HS-5 (cell line): ENCODE results near the gene C16orf89.
"Not testable (repeated sequence)": the region's sequence is repeated elsewhere in the genome, so short reads cannot be mapped to it uniquely, and the experiment has no call there.

ENCODE experiments used
- DNase-seq: peaks from one replicate; pipeline ENCODE4 v3.0.0-alpha.2; 2012; ENCODE audit warnings: low read depth

Gene C16orf89

DNA sequence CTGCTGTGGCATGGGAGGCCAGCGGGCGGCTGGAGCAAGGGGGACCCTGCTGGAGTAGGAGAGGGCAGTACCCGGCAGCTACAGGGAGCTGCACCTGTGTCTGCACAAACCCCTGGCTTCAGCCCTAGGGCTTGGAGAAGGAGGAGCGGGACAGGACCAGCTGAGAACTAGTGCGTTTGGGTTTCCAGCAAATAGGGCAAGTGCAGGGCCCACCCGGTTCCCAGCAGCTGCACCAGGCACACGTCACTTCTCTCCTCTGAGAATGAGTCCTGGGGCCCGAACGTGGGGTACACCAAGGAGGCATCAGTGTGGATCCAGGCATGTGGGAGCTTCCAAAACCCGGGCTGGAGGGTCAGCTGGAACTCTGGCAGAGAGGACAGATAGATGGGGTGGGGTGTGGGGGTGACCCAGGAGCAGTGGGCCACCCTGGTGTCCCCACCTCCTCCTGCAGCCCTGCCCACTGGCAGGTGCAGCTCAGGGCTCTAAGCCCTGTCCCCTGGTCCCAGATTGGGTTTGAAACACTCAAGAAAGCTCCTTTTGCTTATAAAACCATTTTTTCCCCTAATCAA, 5.6 kb downstream of the C16orf89 start:
- DNase-seq: no peak

DNA sequence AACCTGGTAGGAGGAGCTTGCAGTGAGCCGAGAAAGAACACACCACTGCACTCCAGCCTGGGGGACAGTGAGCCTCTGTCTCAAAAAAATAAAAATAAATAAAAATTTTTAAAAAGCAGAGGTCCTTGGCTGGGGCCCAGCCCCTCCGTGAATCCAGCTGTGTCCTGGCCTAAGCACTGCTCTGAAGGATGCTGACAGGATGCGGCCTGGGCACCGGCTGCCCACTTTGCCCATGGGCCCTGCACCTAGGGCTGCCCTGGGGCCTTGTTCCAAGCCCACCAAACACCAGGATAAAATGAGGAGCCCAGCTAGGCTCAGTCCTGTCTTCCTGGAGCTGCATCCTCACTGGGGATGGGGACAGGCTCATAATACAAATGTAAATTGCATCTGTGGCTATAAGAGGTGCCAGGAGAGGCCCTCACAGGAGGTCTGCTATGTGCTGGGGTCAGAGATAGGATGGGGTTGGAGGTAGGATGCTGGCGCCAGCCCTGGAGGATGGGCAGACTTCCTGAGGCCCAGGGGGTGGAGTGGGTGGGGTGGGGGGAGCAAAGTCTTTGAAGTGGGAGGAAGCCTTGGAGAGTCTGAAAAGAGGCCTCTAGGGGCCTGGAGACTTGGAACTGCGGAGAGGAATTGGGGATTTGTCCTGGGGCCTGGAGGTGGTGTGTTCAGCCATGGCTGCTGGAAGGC, 6.2 kb downstream of the C16orf89 start:
- no peak for DNase-seq

DNA sequence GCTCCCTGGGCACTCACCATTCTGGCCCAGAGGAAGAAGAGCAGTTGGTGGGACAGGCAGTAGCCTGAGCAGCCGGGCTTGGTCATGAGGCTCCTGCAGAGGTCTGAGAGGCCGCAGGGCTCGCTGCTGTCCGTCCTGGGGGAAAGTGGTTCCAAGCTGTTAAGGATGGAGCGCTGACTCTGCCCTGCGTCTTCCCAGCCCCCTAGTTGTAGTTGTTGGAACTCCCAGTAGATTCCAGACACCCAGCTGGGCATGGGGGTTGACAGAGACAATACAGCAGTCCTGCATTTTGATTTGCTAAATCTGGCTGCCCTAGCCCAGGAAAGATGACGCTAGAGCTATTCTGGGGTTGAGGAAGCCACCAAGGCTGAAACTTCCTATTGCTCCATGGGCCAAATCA, 7.3 kb downstream of the C16orf89 start:
- no peak for DNase-seq

DNA sequence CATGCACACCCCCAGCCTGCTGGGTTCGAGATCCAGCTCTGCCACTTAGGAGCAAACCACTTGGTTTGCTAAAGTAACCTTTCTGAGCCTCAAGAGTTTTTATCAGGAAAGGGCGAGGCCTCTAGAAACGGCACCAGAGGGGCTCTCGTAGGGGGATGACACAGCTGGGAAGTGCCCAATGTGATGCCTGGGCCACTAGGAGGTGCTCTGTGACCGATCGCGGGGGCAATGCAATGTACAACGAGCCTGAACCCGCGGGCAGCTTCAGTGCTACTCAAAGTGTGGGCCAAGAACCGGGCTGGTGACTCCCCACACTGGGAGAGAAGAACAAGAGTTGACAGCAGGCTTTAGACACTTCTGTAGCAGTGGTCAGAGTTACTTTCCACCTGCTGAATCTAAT, 9.4 kb downstream of the C16orf89 start:
- DNase-seq: no peak

DNA sequence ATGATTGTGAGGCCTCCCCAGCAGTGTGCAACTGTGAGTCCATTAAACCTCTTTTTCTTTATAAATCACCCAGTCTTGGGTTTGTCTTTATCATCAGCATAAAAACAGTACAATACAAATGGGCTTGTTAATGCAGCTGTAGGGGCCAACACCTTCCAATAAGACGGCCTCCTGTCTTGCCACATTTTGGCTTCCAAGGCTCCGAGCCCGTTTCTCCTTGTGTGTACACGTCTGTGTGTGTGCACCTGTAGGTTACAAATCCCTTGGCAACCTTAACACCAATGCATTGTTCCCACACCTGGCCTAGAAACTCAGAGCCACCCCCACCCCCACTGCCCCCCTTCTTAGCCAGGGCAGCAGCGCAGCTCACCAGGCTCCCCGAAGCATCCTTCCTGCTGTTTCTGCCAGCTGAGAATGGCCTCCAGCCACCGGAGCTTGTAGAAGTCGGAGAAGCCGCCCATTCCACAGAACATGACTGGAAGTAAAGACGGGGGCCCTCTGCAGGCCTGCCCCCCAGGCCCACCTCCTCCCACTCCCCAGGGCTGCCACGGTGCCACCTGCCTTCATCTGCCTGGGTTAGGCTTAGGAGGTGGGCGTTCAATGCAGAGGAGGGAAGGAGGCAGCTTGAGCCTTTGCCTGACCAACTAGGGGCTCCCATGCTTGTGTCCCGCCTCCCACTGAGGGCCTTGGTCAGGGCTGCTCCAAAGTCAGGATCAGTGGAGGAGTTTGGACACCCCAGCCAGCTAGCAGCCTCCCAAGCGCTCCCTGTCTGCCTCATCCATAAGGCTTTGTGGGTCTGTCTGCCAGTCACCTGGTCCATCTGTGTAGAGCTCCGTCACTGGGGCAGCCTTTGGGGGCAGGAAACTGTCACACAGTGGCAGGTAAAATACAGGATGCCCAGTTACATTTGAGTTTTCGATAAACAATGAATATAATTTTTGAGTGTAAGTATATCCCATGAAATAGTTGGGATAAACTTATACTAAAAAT, 10.6 kb downstream of the C16orf89 start:
- DNase-seq: no peak

DNA sequence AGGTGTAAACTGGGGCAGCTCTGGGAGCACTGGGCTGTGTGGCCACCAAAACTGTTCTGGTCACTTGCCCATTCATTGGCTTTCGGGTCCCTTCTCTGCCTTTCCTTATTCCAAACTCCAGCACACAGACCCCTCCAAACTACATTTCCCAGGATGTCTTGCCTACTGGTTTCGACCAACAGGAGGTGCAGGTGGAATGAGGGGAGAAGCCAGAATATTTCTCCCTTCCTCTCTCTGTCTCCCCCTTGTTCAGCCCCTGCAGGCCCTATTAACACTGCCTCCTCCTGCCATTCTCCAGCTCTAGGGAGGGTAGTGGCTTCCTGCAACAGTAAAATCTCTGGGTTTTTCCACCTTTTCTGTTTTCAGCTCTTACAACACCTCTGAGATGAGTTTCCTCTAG, 18.8 kb downstream of the C16orf89 start:
- no peak for DNase-seq

DNA sequence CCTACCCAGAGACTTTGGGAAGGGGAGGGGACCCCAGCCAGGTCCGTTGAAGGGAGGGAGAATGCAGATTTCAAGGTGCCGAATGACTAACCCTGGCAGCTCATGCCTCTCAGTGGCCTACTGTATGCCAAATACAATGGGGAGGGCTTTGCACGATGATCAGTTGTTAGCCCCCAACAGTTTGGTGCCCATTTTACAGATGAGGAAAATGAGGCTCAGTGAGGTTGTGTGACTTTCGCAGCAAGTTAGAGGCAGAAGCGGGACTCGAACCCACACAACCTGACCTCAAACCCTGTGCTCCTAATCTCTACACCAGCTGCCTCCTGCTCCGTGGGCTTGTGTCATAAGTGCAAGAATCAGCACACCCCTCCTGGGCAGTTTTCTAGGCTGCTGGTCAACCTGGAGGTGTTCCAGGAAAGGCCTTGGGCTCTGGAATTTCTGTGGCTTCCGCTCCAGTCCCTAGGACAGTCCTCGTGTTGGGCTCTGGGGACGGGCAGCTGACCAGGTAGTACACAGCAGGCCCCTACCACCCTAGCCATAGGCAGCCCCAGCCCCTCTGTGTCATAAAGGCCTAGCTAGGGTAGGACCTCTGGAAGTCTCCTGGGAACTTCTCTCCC, 20.1 kb downstream of the C16orf89 start:
- DNase-seq: no peak

DNA sequence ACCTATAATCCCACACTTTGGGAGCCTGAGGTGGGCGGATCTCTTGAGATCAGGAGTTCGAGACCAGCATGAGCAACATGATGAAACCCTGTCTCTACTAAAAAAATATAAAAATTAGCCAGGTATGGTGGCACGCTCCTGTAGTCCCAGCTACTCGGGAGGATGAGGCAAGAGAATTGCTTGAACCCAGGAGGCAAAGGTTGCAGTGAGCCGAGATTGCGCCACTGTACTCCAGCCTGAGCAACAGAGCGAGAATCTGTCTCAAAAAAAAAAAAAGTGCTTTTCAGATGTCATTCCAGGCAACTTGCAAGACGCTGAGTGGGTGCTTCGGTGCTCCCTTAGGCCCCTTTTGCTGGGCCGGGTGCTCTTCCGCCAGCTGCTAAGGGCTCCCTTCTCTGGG, 21.2 kb downstream of the C16orf89 start:
- not testable (repeated sequence) for DNase-seq

DNA sequence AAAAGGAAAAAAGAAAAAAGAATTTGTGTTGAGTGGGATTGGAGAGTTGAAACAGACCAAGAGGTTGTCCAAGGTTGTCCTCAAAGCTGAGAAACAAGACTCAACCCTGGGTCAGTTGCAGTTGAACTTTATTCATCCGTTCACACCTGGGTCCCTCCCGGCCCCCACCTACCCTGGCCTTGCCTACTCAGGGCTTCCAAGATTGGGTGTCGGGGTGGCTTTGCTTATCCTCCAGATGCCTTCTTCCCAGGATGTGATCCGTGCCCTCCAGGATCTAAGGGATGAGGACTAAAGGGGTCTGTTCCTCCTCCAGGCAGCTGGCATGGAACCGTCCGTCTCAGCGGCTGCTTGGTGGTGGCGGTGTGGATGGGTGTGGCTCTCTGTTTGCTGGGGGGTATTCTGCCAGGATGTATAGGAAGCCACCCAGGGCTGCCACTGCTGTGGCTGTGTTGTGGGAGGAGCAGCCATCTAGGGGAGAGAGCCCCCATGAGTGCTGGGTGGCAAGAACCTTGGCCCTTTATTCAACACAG, 21.7 kb downstream of the C16orf89 start:
- DNase-seq: no peak

DNA sequence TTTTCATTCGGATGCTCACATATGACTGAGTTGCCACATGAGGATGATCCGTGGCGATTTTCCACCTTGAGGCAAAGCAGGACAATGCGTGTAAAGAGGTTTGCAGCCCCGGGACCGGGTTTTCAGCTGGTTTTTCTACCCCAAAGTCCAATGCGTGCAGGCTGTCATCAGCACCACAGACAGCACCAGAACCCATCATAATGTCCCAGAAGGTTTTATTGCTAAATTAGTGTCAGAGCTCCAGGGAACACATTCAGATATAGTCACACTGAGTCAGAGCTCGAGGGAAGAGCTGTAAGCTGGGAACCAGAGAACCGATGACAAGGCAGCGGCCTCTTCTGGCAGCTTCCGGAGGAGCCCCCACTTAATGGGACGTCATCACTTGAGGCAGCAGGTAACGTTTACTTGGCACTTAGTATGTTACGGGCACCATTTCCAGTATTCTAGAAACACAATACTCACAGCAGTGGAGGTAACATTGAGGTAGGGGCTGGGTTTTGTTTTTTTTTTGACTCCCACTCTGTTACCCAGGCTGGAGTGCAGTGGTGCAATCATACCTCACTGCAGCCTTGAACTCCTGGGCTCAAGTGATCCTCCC, 23.1 kb downstream of the C16orf89 start:
- DNase-seq: no peak

DNA sequence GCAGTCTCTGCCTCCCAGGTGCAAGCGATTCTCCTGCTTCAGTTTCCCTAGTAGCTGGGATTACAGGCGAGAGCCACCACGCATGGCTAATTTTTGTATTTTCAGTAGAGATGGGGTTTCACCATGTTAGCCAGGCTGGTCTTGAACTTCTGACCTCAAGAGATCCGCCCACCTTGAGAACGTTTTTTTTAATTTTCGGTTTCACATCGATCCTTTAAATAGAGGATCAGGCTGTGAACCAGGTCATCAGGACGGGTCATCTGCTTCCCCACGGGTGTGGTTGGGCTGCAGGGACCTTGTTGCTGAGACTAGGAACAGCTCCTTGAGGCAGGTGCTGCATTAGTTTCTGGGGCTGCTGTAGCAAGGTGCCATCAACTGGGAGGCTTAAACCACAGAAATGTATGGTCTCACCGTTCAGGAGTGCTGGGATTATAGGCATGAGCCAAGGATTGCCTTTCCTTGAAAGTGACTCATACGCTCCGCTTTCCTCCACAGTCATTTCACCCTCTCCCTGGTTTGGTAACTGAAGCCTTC, 24.1 kb downstream of the C16orf89 start:
- peak; percentile 40 for DNase-seq

DNA sequence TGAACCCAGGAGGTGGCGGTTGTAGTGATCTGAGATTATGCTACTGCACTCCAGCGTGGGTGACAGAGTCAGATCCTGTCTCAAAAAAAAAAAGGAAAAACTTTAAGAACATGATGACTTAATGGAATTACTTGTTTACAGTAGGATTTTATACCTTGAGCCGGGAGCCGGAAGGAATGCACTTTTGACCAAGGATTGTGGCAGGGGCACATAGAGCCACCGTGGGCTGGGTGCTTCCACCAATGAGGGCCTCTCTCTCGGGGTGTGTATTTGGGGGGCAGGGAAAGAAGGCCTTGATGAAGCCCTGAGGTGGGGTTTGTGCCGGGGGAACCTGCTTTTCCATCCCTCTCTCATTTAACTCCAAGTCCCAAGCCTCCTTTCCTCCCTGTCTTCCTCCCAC, 25.3 kb downstream of the C16orf89 start:
- no peak for DNase-seq

DNA sequence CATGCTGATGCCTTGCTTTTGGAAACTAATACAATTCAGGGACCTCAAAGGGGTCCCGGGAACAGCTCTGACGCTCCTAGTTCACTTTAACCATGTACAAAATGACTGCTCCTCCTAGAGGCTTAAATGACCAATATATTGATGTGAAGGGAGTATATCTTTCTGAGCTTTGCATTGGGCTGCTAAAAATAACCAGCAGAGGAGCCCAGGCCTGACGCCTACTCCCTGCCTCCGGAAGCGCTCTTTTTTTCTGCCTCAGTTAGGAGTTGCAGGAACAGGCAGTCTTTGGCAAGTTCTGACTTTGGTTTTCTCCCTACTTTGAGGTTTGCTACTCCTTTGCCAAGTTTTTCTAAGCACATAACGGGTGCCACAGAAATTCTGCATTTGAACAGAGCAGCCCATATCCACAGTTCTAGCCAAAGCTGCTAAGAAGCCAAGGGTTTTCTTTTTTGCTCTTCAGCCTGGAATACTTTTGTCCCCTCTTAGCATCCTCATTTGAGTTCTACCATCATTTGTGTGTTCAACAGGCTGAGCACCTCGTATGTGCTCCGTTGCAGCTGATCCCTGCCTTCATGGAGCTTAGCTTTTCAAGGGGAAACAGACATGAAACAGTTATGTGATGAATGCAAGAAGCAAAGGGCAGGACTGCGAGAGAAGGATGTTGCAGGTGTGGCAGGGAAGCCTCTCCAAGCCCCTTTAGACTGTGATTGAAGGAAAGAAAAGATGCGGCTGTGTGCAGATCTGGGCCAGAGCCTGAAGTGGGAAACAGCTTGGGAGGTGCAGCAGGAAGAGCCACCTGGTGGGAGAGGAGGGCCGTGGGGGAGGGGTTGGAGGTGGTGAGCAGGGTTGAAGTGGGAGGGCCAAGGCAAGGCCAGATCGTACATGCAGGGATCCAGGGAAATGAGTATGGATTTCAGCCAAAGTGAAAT, 29.3 kb downstream of the C16orf89 start:
- no peak for DNase-seq

DNA sequence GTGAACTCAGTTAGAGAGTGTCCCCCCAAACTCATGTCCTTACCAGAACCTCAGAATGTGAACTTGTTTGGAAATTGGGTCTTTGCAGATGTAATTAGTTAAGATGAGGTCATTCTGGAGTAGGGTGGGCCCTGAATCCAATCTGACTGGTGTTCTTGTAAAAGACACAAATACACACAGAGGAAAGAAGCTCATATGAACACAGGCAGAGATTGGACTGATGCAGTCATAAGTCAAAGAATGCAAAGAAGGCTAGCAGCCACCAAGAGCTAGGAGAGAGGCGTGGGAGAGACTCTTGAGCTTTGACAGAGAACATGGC, 29.9 kb downstream of the C16orf89 start:
- no peak for DNase-seq

DNA sequence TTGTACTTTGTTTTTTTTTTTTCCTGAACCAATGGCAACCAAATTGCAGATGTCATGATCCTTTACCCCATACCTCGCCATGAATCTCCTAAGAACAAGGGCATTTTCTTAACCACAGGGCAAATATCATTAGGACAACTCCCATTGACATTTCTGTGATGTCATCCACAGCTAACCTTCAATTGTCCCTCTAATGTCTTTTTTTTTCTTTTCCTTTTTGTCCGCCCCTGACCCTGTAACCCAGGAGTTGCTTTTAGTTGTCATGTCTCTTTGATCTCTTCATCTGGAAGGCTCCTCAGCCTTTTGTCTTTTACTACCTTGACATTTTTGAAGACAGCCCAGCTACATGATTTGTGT, 31.6 kb downstream of the C16orf89 start:
- DNase-seq: no peak

DNA sequence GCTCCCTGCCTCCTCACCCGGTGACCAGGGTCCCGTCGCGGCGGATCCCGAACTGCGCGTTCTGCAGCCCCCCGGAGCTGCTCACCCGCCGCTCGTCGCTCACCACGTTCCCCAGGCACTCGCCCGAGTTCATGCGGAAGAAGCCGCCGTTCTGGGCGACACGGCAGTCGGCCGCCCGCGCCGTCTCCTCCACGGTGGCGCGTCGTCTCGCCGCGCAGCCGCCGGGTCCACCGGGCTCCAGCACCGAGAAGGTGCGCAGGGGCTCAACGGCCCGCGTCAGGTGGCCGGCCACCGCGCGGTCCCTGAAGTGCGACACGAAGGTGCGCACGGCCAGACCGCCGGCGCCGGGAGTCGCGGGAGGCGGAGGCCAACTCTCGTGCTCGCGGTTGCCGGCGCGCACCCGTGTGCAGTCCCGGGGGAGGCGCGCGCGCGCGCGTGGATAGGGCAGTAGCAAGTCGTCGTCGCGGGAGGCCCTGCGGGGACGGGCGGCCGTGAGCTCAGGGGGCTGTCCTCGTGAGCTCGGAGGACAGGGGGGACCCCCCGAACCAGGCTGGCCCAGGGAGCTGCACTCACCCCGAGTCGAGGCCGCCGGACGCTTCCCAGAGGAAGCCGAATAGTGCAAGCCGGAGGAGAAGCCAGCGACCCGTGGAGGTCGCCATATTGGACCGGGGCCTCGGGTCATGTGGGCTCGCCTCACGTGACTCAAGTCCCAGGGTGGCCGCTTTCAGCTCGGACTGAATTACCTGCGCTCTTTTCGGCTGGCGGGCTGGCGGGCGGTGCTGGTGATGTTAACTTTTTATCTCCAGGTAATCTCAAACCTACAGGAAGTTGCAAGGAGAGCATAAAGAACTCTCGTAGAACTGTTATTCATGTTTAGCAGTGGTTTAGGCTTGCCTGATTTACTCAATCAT, 32.2 kb downstream of the C16orf89 start, which contains the start of gene NAGPA:
Gene NAGPA, minus strand, starts transcription at position 680 of the 911 bp plus-strand sequence. Its CDS starts 21 bp downstream, at position 659.
- peak; percentile 49 for DNase-seq

DNA sequence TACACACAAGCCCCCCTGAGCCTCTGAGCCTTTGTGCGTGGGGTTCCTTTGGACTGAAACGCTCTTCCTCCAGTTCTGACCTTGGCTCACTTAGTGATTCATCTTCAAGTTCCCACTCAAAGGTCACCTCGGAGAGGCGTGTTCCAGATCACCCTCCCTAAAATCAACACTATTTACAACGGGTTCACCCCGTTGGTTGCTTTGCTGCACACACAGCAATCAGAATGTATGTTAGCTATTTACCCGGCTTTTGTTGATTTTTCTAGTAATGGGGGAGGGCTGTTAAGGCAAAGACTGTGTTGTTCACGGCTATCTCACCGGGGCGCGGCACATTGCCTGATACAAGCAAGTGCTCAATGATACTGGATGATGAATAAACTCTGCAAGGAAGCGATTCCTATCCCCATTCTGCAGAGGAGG, 33.0 kb downstream of the C16orf89 start:
- DNase-seq: no peak

DNA sequence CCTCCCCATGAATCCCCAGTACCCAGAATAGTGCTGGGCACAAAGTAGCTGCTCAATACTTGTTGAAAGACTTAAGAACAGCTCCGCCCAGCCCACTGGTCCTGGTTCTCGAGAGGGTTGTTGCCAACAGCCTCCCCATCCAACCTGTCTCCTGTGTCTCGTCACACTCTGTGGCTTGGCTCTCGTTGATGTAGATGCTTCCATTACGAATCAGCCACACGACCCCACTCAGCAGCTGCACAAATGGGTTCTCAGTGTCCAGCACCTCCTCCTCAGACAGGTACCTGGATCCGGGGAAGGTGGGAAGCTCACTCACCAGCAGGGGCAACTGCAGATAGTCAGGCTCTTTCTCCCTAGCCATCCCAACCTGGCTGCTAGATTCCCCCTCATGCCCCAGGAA, 34.2 kb downstream of the C16orf89 start:
- no peak for DNase-seq

DNA sequence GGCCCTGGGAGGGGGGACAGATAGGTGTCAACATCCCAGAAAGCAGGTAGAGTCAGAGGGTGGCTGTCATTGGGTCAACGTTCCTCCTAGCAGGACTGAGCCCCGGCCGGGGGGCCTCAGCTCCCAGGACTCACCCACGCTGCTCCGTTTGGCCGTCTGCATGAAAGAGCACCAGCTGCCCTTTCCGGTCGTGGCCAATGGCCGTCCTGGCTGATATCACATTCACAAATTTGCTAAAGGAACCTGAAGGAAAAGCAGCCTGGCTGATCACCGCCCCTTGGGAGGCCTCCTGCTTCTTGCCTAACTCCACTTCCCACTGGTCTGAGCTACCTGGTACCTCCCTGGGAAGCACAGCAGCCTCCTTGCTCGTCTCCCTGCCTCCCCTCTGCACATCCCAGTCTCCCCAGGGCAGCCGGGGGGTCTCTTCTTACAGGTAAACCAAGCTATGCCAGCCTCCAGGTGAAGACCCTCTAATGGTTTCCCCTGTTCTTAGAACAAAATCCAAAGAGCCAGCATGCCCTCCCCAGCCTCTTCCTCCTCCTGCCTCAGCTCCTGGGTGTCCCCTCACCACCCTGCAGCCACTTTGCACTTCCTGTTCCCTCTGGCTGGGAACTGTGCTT, 35.4 kb downstream of the C16orf89 start:
- no peak for DNase-seq
